Stimulated activated CD8-positive, alpha-beta memory T cell treated with anti-CD3 and anti-CD28 coated beads, Interleukin-4, amount 100 ng/mL, for 24 hours (primary cell): ENCODE data around the gene TSPAN18.

Experiments
- DNase-seq: peaks from one replicate; pipeline ENCODE4 v3.0.0-alpha.2; 2020; ENCODE audit warnings: low read depth

The TSPAN18 gene

DNA sequence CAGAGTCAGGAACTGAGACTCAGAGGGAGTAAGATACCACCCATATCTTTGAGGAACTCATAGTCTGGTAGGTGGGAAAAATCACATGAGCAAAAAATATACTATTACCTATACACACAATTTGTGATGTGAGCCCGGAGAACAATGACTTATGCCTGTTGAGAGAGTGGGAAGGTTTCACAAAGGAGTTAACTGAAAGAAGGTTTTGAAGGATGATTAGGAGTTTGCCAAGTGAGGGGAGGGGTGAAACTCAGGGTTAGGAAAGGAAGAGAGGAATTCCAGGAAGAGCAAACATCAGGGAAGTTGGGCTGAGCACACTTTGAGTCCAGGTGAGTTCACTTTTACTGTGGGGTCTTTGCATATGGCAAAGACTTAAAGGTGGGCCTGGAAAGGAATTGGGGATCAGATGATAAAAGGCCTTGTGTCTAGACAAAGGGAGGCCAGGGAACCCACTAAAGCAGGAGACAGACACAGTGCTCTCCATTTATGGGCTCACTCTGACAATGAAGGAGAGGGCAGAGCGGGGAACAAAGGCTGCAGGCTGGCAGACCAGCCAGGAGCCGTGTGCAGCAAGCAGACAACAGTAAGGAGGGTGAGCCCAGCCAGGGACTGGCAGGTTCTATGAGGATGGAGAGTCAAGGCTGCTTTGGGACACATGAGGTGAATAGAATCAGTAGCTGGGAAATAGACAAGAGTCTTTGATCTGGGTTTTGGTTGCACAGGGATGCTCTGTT, 33.1 kb downstream of the TSPAN18 start:
- no peak for DNase-seq

DNA sequence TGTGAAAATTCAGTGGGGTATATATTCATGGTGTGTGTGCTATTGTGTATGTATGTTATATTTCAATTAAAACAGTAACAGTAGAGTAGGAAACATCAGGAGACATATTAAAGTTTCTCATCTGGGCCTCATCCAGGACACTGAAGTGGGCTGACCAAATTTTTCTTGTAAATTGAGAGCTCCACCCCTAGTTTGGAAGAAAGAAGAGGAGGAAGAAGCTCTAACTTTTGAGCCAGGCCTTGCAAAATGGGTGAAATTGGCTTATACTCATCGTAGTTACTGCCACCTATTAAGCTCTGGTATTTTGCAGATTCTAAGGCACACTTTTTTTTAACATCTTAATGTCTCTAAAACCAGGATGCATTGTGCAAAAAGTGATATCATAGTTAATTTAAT, 33.7 kb downstream of the TSPAN18 start:
- no peak for DNase-seq

DNA sequence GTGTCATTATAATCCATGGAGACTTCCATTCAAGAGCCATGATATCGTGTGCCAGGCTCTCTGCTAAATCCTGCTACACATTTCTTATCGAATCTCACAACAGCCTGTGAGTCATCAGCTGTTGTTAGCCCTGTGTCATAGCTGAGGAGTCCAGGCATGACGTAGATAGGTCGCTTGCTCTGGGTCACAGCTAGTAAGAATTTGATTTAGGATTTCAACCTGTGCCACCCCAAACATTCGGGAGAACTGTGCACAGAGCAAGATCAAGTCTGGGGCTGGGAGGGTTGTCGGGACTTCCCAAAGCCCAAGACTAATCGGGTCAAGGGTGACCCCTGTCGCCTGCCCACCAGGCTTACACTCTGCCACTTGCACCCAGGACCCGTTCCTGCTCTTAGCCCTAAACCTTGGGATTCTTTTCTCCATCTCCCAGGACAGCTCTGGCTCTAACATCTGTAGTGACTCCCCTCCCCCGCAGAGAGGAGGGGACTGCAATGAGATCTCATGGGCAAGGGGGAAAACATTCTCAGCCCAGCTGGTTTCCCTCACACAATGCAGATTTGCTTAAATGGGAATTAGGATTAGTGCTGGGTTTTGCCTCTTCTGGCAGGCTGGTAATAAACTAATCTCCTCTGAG, 34.3 kb downstream of the TSPAN18 start:
- DNase-seq: no peak

DNA sequence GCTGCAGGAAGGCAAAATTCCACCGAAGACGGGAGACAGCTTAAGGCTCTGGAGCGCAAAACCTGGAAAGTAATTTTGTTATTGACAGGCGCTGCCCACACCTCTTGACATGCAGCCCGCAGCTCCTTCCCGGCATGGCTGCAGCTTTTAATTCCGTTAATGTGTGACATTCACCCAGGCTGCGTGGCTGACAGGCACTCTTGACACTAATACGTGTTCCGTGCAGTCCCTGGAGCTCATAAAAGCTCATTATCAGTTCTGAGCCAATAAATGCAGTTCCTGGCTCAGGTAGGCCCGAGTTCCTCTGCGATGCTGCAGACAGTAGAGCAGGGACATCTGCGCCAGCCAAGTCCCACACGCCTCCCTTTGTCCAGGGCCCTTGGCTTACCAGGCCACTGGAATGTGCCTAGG, 34.8 kb downstream of the TSPAN18 start:
- no peak for DNase-seq

DNA sequence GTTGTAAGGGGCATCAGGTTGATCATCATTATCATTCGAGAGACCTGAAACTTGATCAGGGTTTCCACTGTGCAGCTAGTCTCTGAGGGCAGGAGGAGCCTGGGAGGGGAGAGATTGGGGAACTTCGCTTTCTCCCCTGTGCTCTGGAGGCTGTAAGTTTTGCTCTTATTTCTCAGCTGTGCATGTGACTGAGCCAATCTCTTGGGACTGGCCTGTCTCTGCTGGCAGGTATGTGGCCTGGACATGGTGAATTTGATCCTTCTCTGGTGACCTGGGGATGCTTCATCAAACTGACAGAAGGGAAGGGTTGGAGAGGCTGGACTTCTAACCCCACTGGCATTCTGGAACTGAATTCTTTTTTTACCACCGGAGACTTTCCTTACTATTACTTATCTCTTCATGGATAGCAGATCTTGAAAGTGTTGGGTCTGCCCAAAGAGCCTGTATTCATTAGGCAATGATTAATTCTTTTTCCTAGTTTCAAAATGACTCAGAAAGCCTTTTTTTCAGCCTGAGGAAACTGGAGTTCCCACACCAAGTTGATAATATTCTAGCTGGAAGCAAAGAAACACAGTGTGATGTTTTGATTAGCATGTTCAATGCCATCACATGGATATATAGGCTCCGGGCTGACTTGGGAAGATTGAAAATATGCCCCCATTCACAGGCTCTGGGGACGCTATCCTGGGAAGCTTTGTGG, 36.5 kb downstream of the TSPAN18 start:
- DNase-seq: no peak

DNA sequence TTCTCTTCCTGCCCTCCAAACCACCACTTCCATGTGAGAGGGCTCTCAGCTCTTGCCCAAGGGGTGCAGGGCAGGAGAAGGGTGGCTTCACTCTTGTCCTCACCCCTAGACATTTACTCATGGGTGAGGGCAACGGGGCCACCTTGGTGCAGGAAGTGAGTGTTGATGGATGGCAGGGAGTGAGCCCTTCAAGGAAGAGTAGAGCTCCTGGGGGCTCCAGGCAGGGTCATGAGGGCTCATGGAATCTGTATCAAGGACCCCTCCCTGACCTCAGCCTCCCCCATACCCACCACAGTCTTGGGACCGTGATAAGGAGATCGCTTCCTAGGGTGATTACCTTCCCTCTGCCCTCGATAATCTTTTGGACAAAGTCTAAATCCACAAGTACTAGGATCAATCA, 37.8 kb downstream of the TSPAN18 start:
- DNase-seq: no peak

DNA sequence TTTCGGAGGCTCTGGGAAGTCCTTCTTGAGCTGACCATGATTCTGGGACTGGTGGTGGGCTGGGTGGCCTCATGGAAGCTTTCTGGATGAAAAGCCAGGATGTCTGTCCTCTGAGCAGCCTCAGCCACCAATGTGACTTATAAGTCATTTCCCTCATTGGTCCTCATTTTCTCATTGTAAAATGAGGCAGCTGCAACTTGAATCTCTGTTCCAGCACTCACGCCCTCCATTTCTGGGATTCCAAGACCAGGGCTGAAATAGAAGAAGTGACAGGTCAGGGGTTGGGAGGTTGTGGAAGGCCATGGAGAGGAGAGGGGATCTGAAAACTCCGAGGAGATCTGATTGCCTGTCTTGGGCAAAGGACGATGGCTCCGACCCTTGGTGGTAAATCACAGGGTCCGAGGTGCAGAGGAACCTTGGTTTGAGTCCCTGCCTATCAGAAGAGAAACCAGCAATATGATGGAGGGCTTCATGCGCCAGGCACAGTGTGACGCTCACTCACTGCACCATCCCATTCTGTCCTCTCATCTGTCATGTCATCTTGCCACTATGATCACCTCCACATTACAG, 38.3 kb downstream of the TSPAN18 start:
- DNase-seq: no peak

DNA sequence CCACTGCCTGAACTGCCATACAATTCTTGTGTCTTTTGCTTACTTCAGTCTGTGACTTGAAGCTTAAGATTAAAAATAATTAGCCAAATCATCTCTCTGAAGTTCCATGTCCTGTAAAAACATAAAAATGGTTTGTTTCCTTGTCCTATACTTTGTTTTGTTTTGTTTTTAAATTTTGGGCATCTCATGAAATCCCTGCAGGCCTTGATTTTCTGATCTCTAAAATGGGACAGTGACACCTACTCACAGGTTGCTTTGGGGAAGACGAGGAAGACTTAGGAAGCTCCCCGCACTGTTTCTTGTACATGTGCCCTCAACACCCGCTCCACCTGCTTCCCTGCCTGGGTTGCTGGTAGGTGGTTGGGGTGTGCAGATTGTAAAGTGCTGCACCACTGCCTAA, 38.9 kb downstream of the TSPAN18 start:
- no peak for DNase-seq

DNA sequence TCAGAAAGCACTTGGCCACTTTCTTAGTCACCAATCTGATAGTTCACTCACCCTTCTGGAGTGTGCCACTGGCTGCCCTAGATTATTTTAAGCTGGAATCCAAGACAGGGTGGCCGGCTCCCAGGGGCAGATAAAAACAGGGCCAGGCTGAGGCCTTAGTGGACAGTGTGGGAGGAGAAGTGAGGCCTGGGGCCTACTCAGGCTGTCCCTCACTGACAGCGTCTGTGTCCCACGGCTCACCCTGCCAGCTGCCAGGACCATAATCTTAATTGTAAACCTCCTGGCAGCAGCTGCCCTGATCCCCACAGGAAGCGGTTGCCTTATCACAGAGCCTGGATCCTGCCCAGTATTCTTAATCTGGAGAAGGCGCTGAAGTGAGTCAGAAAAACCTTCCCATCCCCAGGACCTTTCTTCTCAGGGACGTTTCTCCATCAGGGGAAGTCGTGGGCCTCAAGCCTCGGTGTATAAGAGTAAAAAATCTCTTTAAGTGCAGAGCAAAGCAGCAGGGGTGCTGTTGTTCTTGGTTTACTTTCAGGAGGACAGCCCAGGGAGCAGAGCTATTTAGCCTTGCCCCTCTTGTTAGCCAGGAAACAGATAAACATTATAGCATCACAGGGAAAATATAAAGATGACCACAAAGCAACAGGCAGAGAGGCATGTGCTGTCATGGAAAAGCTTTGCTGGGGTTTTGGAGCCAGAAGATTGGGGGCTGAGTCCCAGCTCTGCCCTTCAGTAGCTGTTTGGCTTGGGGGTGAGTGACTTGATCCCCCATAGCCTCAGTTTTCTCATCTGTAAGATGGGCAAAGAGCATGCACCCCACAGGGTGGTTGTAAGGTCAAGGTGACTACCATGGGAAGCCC, 39.6 kb downstream of the TSPAN18 start:
- DNase-seq: no peak

DNA sequence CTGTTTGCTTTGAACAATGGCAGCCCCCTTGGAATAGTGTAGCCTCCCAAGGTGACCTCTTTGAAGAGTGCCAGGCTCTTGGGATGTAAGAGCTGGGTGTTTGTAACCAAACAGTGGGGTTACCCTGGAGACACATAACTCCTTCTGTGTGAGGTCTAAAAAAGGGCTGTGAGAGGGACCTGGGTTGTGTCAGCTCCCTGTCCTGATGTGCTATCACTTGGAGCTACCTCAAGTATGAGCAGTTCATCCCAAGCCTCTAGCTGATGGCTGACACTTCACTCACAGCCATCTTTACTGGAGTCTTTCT, 40.2 kb downstream of the TSPAN18 start:
- DNase-seq: no peak

DNA sequence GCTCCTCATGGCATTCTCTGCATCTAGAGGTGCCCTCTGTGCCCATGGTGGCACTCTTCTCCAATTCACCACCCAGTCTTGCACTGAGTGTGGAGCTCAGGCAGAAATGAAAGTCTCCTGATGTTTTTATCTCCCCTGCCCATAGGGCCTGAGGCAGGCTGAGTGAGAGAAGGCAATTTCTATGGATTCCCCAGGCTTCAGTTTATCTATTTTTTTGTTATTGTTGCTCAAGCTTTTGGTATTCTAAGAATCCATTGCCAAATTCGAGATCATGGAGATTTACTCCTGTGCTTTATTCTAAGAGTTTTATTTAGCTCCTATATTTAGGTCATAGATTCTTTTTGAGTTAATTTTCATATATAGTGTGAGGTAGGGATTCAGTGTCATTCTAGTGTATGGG, 40.7 kb downstream of the TSPAN18 start:
- DNase-seq: no peak

DNA sequence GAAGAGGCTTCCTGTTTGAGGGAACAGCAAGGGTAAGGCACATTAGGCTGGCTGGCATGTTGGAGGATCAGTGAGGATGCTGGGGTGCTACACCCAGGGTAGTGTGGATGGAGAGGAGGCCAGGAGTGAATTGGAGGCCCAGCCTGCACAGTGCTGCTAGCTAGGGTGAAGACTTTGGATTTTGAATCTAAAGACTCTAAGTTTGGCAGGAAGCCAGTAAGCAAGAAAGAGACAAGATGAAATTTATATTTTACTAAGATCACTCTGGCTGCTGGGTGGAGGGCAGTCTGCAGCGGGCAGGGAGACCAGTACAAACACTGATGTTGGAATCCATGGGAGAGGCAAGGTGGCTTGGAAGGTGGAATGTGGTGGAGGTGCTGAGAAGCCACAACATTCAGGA, 43.6 kb downstream of the TSPAN18 start:
- DNase-seq: no peak

DNA sequence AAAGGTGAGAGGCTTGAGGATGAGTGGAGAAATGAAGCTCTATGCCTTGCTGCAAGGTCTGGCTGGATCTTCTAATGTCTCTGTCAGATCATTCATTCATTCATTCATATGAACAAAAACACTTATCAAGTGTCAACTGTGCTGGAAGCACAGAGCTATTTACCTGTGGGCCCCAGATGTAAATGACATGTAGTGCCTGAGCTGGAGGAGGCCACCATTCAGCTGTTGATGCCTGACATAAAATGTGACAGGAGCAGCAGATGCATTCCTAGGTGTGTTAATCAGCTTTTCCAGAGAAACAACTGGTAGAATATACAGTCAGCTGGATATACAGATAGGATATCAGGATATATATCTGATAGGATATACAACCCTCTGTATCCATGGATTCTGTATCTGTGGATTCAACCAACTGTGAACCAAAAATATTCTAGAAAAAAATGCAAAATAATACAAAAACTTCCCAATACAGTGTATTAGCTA, 44.5 kb downstream of the TSPAN18 start:
- DNase-seq: no peak

DNA sequence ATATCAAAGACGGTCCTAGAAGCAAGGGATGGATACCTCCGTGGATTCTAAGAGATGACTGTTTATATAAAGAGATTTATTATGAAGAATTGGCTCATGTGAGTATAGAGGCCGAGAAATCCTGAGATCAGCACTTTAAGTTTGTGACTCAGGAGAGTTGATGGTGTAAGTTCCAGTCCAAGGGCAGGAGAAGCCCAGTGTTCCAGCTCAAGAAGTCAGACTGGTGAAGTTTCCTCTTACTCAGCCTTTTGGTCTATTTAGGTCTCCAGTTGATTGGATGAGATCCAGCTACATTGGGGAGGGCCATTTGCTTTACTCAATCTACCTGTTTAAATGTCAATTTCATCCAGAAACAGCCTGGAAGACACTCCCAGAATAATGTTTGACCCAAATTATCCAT, 45.1 kb downstream of the TSPAN18 start:
- no peak for DNase-seq

DNA sequence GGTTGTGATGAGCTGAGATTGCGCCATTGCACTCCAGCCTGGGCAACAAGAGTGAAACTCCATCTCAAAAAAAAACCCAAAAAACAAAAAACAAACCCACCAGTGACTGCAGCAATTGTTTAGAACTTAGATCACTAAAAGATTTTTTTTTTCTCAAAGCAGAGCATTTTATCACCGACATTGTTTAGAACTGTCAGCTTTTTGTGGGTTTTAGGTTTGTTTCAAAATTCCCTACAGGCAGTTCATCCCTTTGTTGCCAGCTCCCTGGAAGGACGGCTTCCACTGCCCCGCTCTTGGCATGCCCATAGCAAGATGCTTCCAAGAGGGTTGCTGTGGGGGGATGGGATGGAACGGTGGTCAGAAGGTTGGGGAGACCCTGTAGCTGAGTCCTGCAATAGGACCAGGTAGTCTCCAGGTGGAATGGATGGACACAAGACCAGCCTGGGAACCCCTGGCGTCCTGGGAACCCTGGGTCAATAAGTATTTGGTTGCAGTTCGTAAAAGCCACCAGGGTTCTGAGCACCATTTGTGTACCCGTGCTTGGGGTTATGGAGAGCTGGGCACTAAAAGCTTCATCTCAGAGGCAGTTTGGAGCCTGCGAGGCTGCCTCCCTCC, 46.7 kb downstream of the TSPAN18 start:
- no peak for DNase-seq

DNA sequence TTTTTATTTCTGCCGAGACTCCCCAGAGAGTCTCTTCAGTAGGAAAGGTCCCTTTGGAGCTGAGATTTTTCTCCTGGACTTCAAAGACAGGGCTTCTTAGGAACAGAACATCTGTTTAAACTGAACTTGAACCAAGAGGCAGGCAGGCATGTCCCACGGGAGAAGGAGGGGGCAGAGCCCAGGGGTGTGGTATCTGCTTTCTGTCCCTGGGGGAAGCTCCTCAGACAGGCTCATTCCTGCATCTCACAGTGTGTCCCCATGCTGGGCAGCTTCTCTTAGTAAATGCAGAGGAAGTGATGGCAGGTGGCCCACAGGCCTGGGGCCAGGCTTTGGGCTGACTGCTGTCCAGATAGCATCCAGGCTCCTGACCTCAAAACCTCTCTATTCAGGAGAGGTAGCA, 47.3 kb downstream of the TSPAN18 start:
- no peak for DNase-seq

DNA sequence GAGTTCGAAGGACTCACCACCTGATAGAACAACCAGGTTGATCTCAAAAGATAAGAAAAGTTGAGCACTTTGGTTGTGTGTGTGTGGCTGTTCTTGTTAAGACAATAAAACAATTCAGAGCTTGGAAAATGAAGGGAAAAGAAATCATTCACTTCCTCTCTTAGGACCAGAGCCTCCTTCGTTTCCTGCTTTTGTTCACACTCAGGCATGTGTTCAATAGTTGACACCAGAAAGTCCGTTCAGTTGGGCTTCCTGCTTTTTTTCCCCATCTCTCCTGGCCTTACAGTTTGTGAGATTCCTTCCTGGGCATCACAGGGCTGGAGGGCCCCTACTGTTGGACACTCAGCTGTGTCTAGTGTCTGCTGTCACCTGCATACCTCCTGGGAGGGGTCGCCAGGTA, 48.0 kb downstream of the TSPAN18 start:
- DNase-seq: no peak

DNA sequence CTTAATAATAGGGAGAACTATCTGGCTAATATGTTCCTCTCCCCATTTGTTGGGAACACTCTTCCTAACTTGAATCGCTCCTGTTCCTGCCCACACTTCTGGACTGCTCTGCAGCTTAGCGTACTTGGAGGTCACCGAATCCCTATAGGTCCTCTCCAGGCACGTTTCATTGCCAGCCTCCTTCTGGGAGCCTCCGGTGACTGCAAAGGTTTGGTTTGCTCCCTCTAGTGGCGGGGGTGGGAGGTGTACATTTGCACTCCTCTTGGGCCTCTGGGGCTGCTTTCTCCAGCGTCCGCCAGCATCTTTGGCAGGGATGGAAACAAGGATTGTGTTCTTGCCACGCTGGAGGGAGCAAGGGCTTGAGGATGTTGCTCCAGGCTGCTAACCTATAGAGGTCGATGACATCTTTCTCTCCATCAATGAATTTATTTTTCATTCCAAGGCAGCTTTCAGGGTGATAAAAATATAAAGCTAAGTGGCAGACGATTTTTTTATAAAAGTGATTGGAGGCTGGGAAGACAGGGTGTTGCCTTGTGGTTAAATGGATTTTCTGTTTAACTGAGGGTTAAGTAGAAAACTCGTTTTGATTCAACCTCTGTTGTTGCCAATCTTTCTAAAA, 48.7 kb downstream of the TSPAN18 start:
- DNase-seq: peak; percentile 30

DNA sequence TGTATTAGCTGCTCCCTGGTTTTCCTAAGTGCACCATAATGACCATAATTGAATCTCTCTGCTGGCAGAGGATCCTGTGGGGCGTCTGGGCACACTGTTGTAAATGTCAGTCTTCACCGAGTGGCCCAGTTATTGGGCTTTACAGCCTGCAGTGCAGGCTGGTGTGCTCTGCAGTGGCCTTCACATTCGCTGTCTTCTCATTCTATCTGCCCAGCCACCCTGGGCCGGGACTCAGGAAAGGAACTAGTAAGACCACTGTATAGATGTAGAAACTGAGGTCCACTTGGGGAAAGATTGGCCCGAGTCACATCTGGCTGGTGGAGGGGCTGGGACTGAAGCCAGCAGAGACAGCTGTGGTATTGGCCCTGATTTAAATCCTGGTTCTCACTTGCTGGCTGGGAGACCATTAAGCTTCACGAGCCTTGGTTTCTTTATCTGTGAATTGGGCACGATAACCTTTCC, 49.3 kb downstream of the TSPAN18 start:
- DNase-seq: no peak

DNA sequence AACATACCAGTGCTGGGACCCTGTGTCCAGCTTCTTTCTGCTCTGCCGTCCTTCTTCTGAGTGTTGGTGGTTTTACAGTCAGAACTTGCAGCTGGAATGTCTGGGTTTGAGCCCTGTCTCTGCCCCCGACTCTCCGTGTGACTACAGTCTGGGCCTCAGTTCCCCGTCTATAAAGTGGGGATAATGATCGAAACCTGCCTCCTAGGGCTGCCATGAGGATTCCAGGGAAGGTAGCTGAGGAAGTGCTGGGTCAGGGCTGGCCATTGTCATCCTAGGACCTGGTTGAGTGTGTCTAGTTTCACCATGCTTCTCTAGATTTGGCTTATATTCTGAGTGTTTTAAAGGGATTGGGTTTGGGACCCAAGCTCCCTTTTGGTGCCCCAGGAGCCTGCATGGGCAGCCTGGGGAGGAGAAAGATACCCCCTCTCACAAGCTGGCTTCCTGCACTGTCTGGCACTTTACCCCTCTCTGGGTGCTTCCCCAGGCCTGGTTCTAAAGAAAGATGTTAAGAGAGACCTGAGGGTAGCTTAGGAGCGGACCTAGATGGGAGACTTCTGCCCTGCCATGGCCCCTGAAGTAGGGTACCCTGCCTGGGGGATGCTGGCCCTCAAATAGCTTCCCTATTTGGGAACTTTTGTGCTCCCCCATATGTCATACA, 49.9 kb downstream of the TSPAN18 start:
- no peak for DNase-seq
